Left lung (tissue), 10 donors: Measurements from ENCODE around the gene IL1RN. TPM values are rescaled to one million over a fixed set of nuclear protein-coding genes. Genes with fewer than 3 reads are reported as not detected.
A peak's percentile ranks its signal among the peaks of the same experiment; 100 is the strongest.

Experiments
- ATAC-seq: fragments of 200-7000 bp; cut with Tn5 transposase; one replicate; pipeline ENCODE4 v1.9.1; 2020; ENCODE audit warnings: moderate library complexity
- DNase-seq, 4 donors: peaks; one replicate each; pipeline ENCODE4 v3.0.0-alpha.2; 2013 to 2020
- H3K27ac ChIP-seq, 2 donors: fragments of 200-600 bp; sonication (generic) in 1 of 2; one replicate each; pipeline versions ENCODE4 v1.5.0 to v1.8.0; 2020 to 2021
- H3K27me3 ChIP-seq, 2 donors: fragments of 200-600 bp; sonication (generic) in 1 of 2; one replicate each; pipeline versions ENCODE4 v1.5.0 to v1.8.0; 2020 to 2021
- H3K36me3 ChIP-seq, 2 donors: fragments of 200-600 bp; sonication (generic) in 1 of 2; one replicate each; pipeline versions ENCODE4 v1.5.0 to v1.8.0; 2020 to 2021
- H3K4me1 ChIP-seq, 2 donors: fragments of 200-600 bp; one replicate each; pipeline ENCODE4 v1.8.0; 2021
- H3K4me3 ChIP-seq, 2 donors: fragments of 200-600 bp; sonication (generic) in 1 of 2; one replicate each; pipeline versions ENCODE4 v1.5.0 to v1.8.0; 2020 to 2021; ENCODE audit warnings: mild to moderate bottlenecking in 1 of 2
- H3K9me3 ChIP-seq, 2 donors: fragments of 200-600 bp; sonication (generic) in 1 of 2; one replicate each; pipeline versions ENCODE4 v1.5.0 to v1.8.0; 2020 to 2021
- intact Hi-C, 2 donors: fragments of 100-400 bp; cut with DNase I; formaldehyde crosslinking; loops; one replicate each; pipeline versions ENCODE4 v1.11.2 to v1.14.2; 2022
- polyA plus RNA-seq, 6 donors: library from polyadenylated mRNA; unstranded; fragments of 120-200 nt; gene quantifications; one replicate each; pipeline ENCODE4 v1.2.1, GENCODE V29; 2013; ENCODE audit not compliant: insufficient read length in 6 of 6
- total RNA-seq, 2 donors: library from RNA; stranded (reverse); fragmentation: NEBNext Ultra II Directional; extraction: Animal tissue kit (Norgen Biotek cat#: 25700); gene quantifications; one replicate each; pipeline ENCODE4 v1.2.1, GENCODE V29; 2021
- TF ChIP-seq, protein P1 (sequence below), 2 donors: fragments of 200-600 bp; sonication (generic) in 1 of 2; IDR thresholded peaks; one replicate each; pipeline versions ENCODE4 v1.5.0 to v1.8.0; 2021; ENCODE audit warnings: antibody characterized with exemption in 2 of 2
- donor health status: DM: no; HTN: yes; CAD: no.
- donor health status: DM: no; HTN: no; CAD: no.

The IL1RN gene
- total and polyA plus RNA-seq, 8 donors: 0.52 to 67.1 (median 1.4) TPM

GRCh38 chr2:113123726-113124125 is 3.7 kb upstream of the IL1RN start:
- DNase-seq: no peak
- peak; percentile 21 for ATAC-seq
- H3K4me3 ChIP-seq: no peak overlapping the region
- no peaks in the 10 kb centered on the region for H3K9me3 ChIP-seq
- intact Hi-C loops: no loop called here
- no peaks in the 10 kb centered on the region for H3K27me3 ChIP-seq
- H3K36me3 ChIP-seq: no peaks in the 10 kb centered on the region
- TF ChIP-seq, protein P1, sequence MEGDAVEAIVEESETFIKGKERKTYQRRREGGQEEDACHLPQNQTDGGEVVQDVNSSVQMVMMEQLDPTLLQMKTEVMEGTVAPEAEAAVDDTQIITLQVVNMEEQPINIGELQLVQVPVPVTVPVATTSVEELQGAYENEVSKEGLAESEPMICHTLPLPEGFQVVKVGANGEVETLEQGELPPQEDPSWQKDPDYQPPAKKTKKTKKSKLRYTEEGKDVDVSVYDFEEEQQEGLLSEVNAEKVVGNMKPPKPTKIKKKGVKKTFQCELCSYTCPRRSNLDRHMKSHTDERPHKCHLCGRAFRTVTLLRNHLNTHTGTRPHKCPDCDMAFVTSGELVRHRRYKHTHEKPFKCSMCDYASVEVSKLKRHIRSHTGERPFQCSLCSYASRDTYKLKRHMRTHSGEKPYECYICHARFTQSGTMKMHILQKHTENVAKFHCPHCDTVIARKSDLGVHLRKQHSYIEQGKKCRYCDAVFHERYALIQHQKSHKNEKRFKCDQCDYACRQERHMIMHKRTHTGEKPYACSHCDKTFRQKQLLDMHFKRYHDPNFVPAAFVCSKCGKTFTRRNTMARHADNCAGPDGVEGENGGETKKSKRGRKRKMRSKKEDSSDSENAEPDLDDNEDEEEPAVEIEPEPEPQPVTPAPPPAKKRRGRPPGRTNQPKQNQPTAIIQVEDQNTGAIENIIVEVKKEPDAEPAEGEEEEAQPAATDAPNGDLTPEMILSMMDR (IDR thresholded peaks at IDR 0.05): no peak
- H3K27ac ChIP-seq: peak overlapping the region in 1 of 2 donors; percentile 86
- H3K4me1 ChIP-seq: peaks cover 0 to 48% of the 10 kb centered on the region in 2 donors

GRCh38 chr2:113124181-113124961 is 3.0 kb upstream of the IL1RN start:
- Histone ChIP-seq H3K4me1 (peaks cover 0 to 50% of the 10 kb centered on the region in 2 donors), H3K4me3 (no peak overlapping the region), H3K36me3 (peaks cover 0 to under 1% of the 10 kb centered on the region in 2 donors), H3K27ac (peak overlapping the region in 1 of 2 donors; percentile 86), H3K27me3 (no peaks in the 10 kb centered on the region), H3K9me3 (no peaks in the 10 kb centered on the region)
- DNase-seq: no peak
- intact Hi-C loops: no loop called here
- TF ChIP-seq, protein P1 (IDR thresholded peaks at IDR 0.05): no peak
- ATAC-seq: peak; percentile 40

- intact Hi-C loops: no loop called here
- H3K9me3 ChIP-seq: no peaks in the 10 kb centered on the region
- TF ChIP-seq, protein P1 (IDR thresholded peaks at IDR 0.05): no peak
- DNase-seq (no peak), ATAC-seq (no peak)
- no peak overlapping the region for H3K4me3 ChIP-seq
- peak overlapping the region in 1 of 2 donors; percentile 86 for H3K27ac ChIP-seq
- peaks cover 0 to 8% of the 10 kb centered on the region in 2 donors for H3K36me3 ChIP-seq
- H3K27me3 ChIP-seq: no peaks in the 10 kb centered on the region
- H3K4me1 ChIP-seq: peaks cover 0 to 56% of the 10 kb centered on the region in 2 donors
These were observed 2.2 kb upstream of the IL1RN start for GRCh38 chr2:113124984-113125855.

DNA sequence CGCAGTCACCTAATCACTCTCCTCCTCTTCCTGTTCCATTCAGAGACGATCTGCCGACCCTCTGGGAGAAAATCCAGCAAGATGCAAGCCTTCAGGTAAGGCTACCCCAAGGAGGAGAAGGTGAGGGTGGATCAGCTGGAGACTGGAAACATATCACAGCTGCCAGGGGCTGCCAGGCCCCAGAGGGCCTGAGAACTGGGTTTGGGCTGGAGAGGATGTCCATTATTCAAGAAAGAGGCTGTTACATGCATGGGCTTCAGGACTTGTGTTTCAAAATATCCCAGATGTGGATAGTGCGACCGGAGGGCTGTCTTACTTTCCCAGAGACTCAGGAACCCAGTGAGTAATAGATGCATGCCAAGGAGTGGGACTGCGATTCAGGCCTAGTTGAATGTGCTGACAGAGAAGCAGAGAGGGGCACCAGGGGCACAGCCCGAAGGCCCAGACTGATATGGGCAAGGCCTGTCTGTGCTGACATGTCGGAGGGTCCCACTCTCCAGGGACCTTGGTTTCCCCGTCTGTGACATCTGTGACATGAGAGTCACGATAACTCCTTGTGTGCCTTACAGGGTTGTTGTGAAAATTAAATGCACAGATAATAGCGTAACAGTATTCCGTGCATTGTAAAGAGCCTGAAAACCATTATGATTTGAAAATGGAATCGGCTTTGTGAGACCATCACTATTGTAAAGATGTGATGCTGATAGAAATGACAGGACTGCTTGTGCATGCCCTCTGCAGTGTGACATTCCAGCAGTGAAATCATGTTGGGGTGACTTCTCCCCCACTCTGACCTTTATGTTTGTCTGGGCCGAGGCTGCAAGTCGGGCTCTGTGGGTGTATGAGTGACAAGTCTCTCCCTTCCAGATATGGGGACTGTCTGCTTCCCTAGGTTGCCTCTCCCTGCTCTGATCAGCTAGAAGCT is 510 bp downstream of the IL1RN start:
- TF ChIP-seq, protein P1 (IDR thresholded peaks at IDR 0.05): no peak
- peak overlapping the region in 1 of 2 donors; percentile 57 for H3K4me3 ChIP-seq
- intact Hi-C loops: no loop called here
- DNase-seq (no peak), ATAC-seq (peak; percentile 26)
- peaks cover 0 to 61% of the 10 kb centered on the region in 2 donors for H3K4me1 ChIP-seq
- peaks cover 0 to 32% of the 10 kb centered on the region in 2 donors for H3K36me3 ChIP-seq
- H3K27me3 ChIP-seq: no peaks in the 10 kb centered on the region
- H3K27ac ChIP-seq: peak overlapping the region in 1 of 2 donors; percentile 88
- no peaks in the 10 kb centered on the region for H3K9me3 ChIP-seq
